Cardiac muscle cell (in vitro differentiated cells and primary cell): Measurements from ENCODE around the gene CACNA2D4. TPM values are rescaled to one million over a fixed set of nuclear protein-coding genes. Genes with fewer than 3 reads are reported as not detected.
A peak's percentile ranks its signal among the peaks of the same experiment; 100 is the strongest.

Experiments used
- DNase-seq, 2 donors: peaks; one replicate each; pipeline versions ENCODE4 v3.0.0 to v3.0.0-alpha.2; 2010 to 2017; ENCODE audit warnings: low read depth in 1 of 2, low spot score in 1 of 2
- H3K27ac ChIP-seq: fragments of 200-600 bp; sonication (generic); 2 replicates; pipeline ENCODE4 v1.5.1; 2016
- H3K27me3 ChIP-seq: fragments of 200-600 bp; sonication (generic); 2 replicates; pipeline ENCODE4 v1.6.0; 2016; ENCODE audit warnings: control low read depth
- H3K36me3 ChIP-seq: fragments of 200-600 bp; sonication (generic); 2 replicates; pipeline ENCODE4 v1.5.1; 2016; ENCODE audit warnings: control low read depth
- H3K4me1 ChIP-seq: fragments of 200-600 bp; sonication (generic); 2 replicates; pipeline ENCODE4 v1.8.1; 2017; ENCODE audit warnings: low read depth, mild to moderate bottlenecking, mixed run types
- H3K4me3 ChIP-seq: fragments of 200-600 bp; sonication (generic); 2 replicates; pipeline ENCODE4 v1.5.1; 2016; ENCODE audit warnings: mild to moderate bottlenecking
- H3K9me3 ChIP-seq: fragments of 200-600 bp; sonication (generic); 2 replicates; pipeline ENCODE4 v1.5.1; 2017; ENCODE audit warnings: low read depth, mild to moderate bottlenecking, control low read depth
- polyA plus RNA-seq: library from polyadenylated mRNA; unstranded; fragments of >200 nt; fragmentation: Nextera tagmentation; extraction: Ambion mirVana; gene quantifications from 2 replicates; pipeline ENCODE4 v1.2.1, GENCODE V29; 2016
- total RNA-seq: library from RNA; depleted of rRNA; stranded (reverse); fragments of >200 nt; gene quantifications from 2 replicates; pipeline ENCODE4 v1.2.3, GENCODE V29; 2016
- TF ChIP-seq, protein P1 (sequence below): IDR thresholded peaks from 2 replicates; pipeline ENCODE4 v1.5.1; 2012; ENCODE audit warnings: low read depth, mild to moderate bottlenecking, low read length

The CACNA2D4 gene
- total and polyA plus RNA-seq, 2 experiments from 2014 or later: 0.39 to 1.3 TPM

- Histone ChIP-seq H3K4me3 (no peak overlapping the region), H3K27ac (no peak overlapping the region), H3K9me3 (no peaks in the 10 kb centered on the region), H3K36me3 (no peaks in the 10 kb centered on the region), H3K27me3 (no peaks in the 10 kb centered on the region), H3K4me1 (no peaks in the 10 kb centered on the region)
- TF ChIP-seq, protein P1, sequence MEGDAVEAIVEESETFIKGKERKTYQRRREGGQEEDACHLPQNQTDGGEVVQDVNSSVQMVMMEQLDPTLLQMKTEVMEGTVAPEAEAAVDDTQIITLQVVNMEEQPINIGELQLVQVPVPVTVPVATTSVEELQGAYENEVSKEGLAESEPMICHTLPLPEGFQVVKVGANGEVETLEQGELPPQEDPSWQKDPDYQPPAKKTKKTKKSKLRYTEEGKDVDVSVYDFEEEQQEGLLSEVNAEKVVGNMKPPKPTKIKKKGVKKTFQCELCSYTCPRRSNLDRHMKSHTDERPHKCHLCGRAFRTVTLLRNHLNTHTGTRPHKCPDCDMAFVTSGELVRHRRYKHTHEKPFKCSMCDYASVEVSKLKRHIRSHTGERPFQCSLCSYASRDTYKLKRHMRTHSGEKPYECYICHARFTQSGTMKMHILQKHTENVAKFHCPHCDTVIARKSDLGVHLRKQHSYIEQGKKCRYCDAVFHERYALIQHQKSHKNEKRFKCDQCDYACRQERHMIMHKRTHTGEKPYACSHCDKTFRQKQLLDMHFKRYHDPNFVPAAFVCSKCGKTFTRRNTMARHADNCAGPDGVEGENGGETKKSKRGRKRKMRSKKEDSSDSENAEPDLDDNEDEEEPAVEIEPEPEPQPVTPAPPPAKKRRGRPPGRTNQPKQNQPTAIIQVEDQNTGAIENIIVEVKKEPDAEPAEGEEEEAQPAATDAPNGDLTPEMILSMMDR: peak; percentile 73
- peak; percentile 86 to 95 for DNase-seq
Observed at GRCh38 chr12:1795785-1796514, 122.5 kb downstream of the CACNA2D4 start.

DNA sequence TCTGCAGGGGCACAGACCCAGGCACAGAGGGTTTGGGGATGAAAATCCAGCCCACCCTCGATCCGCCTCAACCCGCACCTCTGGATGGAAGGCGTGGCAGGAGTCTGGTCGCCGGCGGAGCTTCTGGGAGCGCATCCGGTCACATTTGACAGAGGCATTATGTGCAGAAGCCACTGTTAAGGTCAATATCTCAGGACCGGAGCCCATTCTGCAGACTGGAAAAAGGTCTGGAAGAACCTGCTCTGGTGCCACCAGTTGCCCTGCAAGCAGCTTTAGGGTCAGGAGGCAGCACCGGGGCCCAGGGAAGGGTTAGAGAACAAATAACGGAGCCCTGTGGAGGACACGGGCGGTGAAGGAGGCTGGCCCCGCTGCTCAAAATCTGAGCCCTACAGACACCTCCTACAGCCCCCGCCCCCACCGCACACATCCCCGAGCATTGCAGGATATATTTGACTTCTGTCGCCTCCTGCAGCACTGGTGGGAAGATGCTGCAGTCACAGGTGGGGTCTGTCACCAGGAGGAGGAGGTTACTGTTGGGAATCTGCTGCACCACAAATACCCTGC lies 123.1 kb downstream of the CACNA2D4 start:
- TF ChIP-seq, protein P1: no peak
- no peak for DNase-seq
- Histone ChIP-seq H3K4me1 (no peaks in the 10 kb centered on the region), H3K36me3 (no peaks in the 10 kb centered on the region), H3K27ac (no peak overlapping the region), H3K4me3 (no peak overlapping the region), H3K9me3 (no peaks in the 10 kb centered on the region), H3K27me3 (no peaks in the 10 kb centered on the region)

- Histone ChIP-seq H3K27me3 (no peaks in the 10 kb centered on the region), H3K9me3 (no peaks in the 10 kb centered on the region), H3K4me3 (no peak overlapping the region), H3K36me3 (no peaks in the 10 kb centered on the region), H3K4me1 (no peaks in the 10 kb centered on the region), H3K27ac (no peak overlapping the region)
- no peak for DNase-seq
- TF ChIP-seq, protein P1: no peak
Observed at GRCh38 chr12:1794440-1795090, 123.9 kb downstream of the CACNA2D4 start.

DNA sequence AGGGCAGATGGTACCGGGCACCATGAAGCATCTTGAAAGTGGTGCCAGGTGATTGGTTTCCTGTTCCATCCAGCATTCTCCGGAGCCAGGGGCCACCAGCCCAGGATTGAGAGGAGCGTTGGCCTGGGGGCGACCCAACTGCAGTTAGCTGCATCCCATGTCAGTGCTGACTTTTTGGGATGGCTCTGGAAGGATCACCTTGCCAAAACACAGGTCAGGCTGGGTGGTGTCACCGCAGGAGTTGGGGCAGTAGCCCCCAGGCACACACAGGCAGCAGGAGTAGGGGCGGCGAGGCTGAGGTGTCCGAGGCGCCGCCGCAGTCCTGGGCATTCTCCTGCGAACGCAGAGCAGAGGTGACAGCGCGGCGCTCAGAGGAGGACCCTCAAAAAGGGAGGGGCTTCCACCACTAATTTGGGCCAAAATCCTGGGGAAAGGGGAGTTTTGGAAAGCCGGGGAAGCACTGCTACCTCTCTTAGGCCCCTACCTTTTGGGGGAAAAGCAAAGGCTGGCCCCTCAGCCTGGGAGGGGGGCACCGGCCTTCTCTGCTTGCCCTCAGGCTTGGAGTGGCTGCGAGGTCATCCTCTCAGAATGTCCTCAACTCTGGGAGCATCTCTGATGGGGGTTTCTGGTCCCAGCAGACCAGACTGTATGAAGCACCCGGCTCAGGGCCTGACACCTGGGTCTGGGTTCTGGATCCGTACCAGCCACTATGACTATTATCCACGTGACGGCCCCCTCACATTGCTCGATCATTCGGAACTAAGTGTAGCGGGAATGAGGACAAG lies 124.8 kb downstream of the CACNA2D4 start:
- H3K4me3 ChIP-seq: no peak overlapping the region
- no peaks in the 10 kb centered on the region for H3K36me3 ChIP-seq
- TF ChIP-seq, protein P1: no peak
- DNase-seq: no peak
- no peaks in the 10 kb centered on the region for H3K4me1 ChIP-seq
- no peak overlapping the region for H3K27ac ChIP-seq
- no peaks in the 10 kb centered on the region for H3K27me3 ChIP-seq
- H3K9me3 ChIP-seq: no peaks in the 10 kb centered on the region

- no peak for DNase-seq
- Histone ChIP-seq H3K27ac (no peak overlapping the region), H3K36me3 (no peaks in the 10 kb centered on the region), H3K4me3 (no peak overlapping the region), H3K9me3 (no peaks in the 10 kb centered on the region), H3K4me1 (no peaks in the 10 kb centered on the region), H3K27me3 (no peaks in the 10 kb centered on the region)
- TF ChIP-seq, protein P1: no peak
Observed at GRCh38 chr12:1792406-1792805, 126.0 kb downstream of the CACNA2D4 start.
